Ectodermal cell (in vitro differentiated cells): ENCODE data around the gene SRSF9.

Source experiments
- H3K27ac ChIP-seq: 2 replicates; pipeline ENCODE4 v1.7.0; 2013; ENCODE audit warnings: mild to moderate bottlenecking, low read depth, low read length; ENCODE audit not compliant: insufficient read depth, poor library complexity, severe bottlenecking
- H3K27me3 ChIP-seq: 2 replicates; pipeline ENCODE4 v1.7.0; 2013; ENCODE audit warnings: mild to moderate bottlenecking, low read length; ENCODE audit not compliant: insufficient read depth, control insufficient read depth, poor library complexity, severe bottlenecking
- H3K36me3 ChIP-seq: one replicate; pipeline ENCODE4 v1.7.0; 2013; ENCODE audit warnings: low read length; ENCODE audit not compliant: control insufficient read depth, insufficient read depth
- H3K4me1 ChIP-seq: one replicate; pipeline ENCODE4 v1.7.0; 2013; ENCODE audit warnings: low read length; ENCODE audit not compliant: control insufficient read depth, insufficient read depth
- H3K4me3 ChIP-seq: 2 replicates; pipeline ENCODE4 v1.7.0; 2013; ENCODE audit warnings: low read depth, low read length, control low read depth; ENCODE audit not compliant: insufficient read depth
- H3K9me3 ChIP-seq: 2 replicates; pipeline ENCODE4 v1.7.0; 2013; ENCODE audit warnings: mild to moderate bottlenecking, low read length, moderate library complexity; ENCODE audit not compliant: control insufficient read depth
- WGBS, 2 experiments: methylation state at CpG; one replicate each; pipeline ENCODE4 v1.1.7; 2013; ENCODE audit warnings: missing lambda C conversion rate in 2 of 2; 5-methylcytosine and 5-hydroxymethylcytosine counted together

The SRSF9 gene

GRCh38 chr12:120412421-120412820 is 57.1 kb downstream of the SRSF9 start:
- WGBS, 2 experiments: 84 to 85% methylated on average over 6 to 7 of the region's 7 CpGs

More at GRCh38 chr12:120412421-120412820, 57.1 kb downstream of the SRSF9 start:
- Histone ChIP-seq H3K36me3 (no peaks in the 10 kb centered on the region), H3K4me3 (no peak overlapping the region), H3K4me1 (peaks cover 13% of the 10 kb centered on the region), H3K27ac (no peak overlapping the region), H3K9me3 (no peaks in the 10 kb centered on the region), H3K27me3 (no peaks in the 10 kb centered on the region)
